Epithelial cell of esophagus (primary cell): Measurements from ENCODE around the gene LZTR1.
"Not testable (repeated sequence)": the region's sequence is repeated elsewhere in the genome, so short reads cannot be mapped to it uniquely, and the experiment has no call there.

Experiments
- DNase-seq: peaks from one replicate; pipeline ENCODE4 v3.0.0; 2010; ENCODE audit warnings: low read depth
- H3K4me3 ChIP-seq: 2 replicates; pipeline ENCODE4 v1.5.1; 2011; ENCODE audit warnings: mild to moderate bottlenecking, low read length, control low read depth
- CTCF ChIP-seq: IDR thresholded peaks from 2 replicates; pipeline ENCODE4 v1.5.1; 2011; ENCODE audit warnings: low read depth, mild to moderate bottlenecking, low read length, control low read depth, inconsistent platforms; ENCODE audit not compliant: insufficient read depth; ENCODE audit errors: missing control alignments

LZTR1 gene

GRCh38 chr22:21032037-21032867 lies 50.2 kb downstream of the LZTR1 start, which contains the start of gene SLC7A4:
Gene SLC7A4, minus strand, starts transcription at chr22:21032561. Its CDS starts 749 bp downstream, at chr22:21031812.
- no peak for TF ChIP-seq CTCF
- no peak for DNase-seq
- H3K4me3 ChIP-seq = no peak within 1 kb of the TSS

GRCh38 chr22:21032868-21033688 lies 51.0 kb downstream of the LZTR1 start:
- H3K4me3 ChIP-seq = no peak overlapping the region
- DNase-seq = no peak
- no peak for TF ChIP-seq CTCF

- TF ChIP-seq CTCF = no peak
- H3K4me3 ChIP-seq = no peak overlapping the region
- no peak for DNase-seq
Observed at GRCh38 chr22:21033895-21034294, 51.8 kb downstream of the LZTR1 start.

DNA sequence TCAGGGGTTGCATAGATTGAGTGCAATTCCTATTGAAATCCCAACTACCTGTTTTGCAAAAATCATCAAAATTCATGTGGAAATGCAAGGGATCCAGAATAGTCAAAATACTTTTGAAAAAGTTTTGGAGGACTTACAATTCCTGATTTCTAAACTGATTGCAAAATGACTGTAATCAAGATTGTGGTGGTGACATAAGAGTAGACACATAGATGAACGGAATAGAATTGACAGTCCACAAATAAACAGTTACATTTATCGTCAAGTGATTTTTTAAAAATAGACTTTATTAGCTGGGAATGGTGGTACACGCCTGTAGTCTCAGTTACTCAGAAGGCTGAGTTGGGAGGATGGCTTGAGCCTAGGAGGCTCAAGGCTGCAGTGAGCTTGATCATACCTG lies 52.9 kb downstream of the LZTR1 start:
- TF ChIP-seq CTCF = no peak
- H3K4me3 ChIP-seq = no peak overlapping the region
- DNase-seq = no peak

GRCh38 chr22:21038405-21038804 lies 56.3 kb downstream of the LZTR1 start:
- no peak for TF ChIP-seq CTCF
- DNase-seq = no peak
- H3K4me3 ChIP-seq = no peak overlapping the region

- not testable (repeated sequence) for H3K4me3 ChIP-seq, DNase-seq
Observed at GRCh38 chr22:21039158-21039557, 57.1 kb downstream of the LZTR1 start.

- DNase-seq = peak; percentile 70
- H3K4me3 ChIP-seq = no peak overlapping the region
- TF ChIP-seq CTCF = no peak
Observed at GRCh38 chr22:21041937-21042336, 59.8 kb downstream of the LZTR1 start.
